Measurements from ENCODE around the gene SSR2.

Gene SSR2

GRCh38 chr1:156024801-156025200, 4.0 kb upstream of the SSR2 start:
- TF ChIP-seq CTCF (IDR thresholded peaks at IDR 0.05; ENCODE audit: low read depth, low read length): no peak
- no peak overlapping the region for H3K4me3 ChIP-seq (ENCODE audit: low read depth, low read length)
- DNase-seq (ENCODE audit: low read depth, low spot score): no peak
- in situ Hi-C loops (cut with HindIII; ENCODE audit: low sequenced_read_pairs): no loop called here

- no peak overlapping the region for H3K4me3 ChIP-seq (ENCODE audit: low read depth, low read length)
- TF ChIP-seq CTCF (IDR thresholded peaks at IDR 0.05; ENCODE audit: low read depth, low read length): no peak
- no peak for DNase-seq (ENCODE audit: low read depth, low spot score)
- in situ Hi-C loops (cut with HindIII; ENCODE audit: low sequenced_read_pairs): no loop called here
Measured at GRCh38 chr1:156021954-156022353, 1.2 kb upstream of the SSR2 start.

GRCh38 chr1:156021093-156021428, 310 bp upstream of the SSR2 start:
- TF ChIP-seq CTCF (IDR thresholded peaks at IDR 0.05; ENCODE audit: low read depth, low read length): no peak
- peak overlapping the region; percentile 76 for H3K4me3 ChIP-seq (ENCODE audit: low read depth, low read length)
- in situ Hi-C loops (cut with HindIII; ENCODE audit: low sequenced_read_pairs): no loop called here
- no peak for DNase-seq (ENCODE audit: low read depth, low spot score)

- DNase-seq (ENCODE audit: low read depth, low spot score): no peak
- peak overlapping the region; percentile 76 for H3K4me3 ChIP-seq (ENCODE audit: low read depth, low read length)
- TF ChIP-seq CTCF (IDR thresholded peaks at IDR 0.05; ENCODE audit: low read depth, low read length): no peak
- in situ Hi-C loops (cut with HindIII; ENCODE audit: low sequenced_read_pairs): no loop called here
Measured at GRCh38 chr1:156019946-156020292, 832 bp downstream of the SSR2 start.

- no peak for TF ChIP-seq CTCF (IDR thresholded peaks at IDR 0.05; ENCODE audit: low read depth, low read length)
- in situ Hi-C loops (cut with HindIII; ENCODE audit: low sequenced_read_pairs): no loop called here
- no peak for DNase-seq (ENCODE audit: low read depth, low spot score)
- H3K4me3 ChIP-seq (ENCODE audit: low read depth, low read length): no peak overlapping the region
Measured at GRCh38 chr1:156014829-156015228, 5.9 kb downstream of the SSR2 start.

GRCh38 chr1:156012051-156012817, 8.5 kb downstream of the SSR2 start:
- H3K4me3 ChIP-seq (ENCODE audit: low read depth, low read length): no peak overlapping the region
- DNase-seq (ENCODE audit: low read depth, low spot score): no peak
- in situ Hi-C loops (cut with HindIII; ENCODE audit: low sequenced_read_pairs): no loop called here
- no peak for TF ChIP-seq CTCF (IDR thresholded peaks at IDR 0.05; ENCODE audit: low read depth, low read length)
